8988T (cell line): ENCODE measurements around the gene ARFIP1.
"Not testable (repeated sequence)": the region's sequence is repeated elsewhere in the genome, so short reads cannot be mapped to it uniquely, and the experiment has no call there.

ENCODE experiments used
- DNase-seq: peaks from one replicate; pipeline ENCODE4 v3.0.0; 2011

Gene ARFIP1

GRCh38 chr4:152785639-152786615, 6.2 kb downstream of the ARFIP1 start:
- DNase-seq, result no peak

GRCh38 chr4:152786627-152787026, 6.9 kb downstream of the ARFIP1 start:
- DNase-seq, result no peak

DNA sequence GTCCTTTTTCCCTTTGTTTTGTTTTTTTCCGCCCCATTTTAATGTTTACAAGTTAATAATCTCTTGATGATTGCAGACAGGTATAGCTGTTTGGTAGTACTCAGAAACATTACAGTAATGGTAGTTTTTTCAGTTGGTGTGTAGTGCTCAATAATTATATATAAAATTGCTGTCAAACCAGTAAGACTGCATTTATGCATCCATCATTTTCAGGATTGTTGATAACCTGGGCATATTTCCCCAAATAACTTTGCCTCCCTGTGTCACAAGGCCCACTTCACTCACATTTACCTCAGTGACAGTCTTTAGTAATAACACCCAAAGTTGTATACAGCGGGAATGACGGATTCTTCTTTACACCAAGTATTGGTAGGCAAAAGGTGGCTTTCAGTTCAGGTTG, 16.1 kb downstream of the ARFIP1 start:
- DNase-seq, result no peak

DNA sequence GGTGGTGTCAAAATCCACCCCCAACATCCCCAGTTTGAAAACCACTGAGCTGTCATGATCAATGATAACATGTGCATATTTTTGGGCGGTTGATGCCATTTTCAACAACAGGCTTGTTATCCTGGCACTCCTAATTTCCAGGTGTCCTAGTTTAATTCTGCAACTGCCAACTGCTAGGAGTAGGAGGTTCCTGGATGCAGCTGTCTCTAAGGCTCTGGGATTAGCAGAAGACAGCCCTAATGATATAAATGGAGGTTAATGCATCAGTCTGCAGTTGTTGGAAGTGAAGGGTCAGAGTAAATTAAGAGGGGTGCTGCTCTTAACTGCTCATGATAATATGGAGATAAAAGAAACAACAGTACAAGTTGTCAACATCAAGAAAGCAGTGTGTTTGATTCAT, 23.8 kb downstream of the ARFIP1 start:
- no peak for DNase-seq

DNA sequence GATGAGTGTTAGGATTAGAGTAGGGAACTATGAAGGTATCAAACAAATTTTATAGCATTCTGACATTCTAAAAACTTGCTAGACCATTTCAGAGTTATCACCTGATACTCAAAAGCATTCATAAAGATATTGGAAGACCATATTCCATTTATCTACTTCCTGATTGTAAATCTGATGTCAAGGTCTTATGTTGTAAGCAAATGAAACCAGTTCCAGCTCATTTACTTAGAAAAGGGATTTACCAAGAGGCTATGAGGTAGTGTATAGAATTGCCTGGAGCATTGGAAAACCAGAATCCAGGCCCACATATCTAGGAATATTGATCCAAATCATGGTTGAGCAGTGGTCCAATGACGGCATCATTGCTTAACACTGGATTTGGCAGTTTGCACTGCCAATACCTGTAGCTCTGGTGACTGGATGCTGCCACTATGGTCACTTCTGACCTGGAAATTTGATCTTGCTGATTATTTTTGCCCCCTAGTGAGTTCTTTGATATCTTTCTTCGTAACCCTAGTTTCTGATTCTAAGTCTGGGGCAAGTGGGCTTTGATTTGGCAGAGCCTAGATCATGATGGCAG, 25.4 kb downstream of the ARFIP1 start:
- DNase-seq, result no peak

GRCh38 chr4:152805818-152806217, 26.1 kb downstream of the ARFIP1 start:
- no peak for DNase-seq

DNA sequence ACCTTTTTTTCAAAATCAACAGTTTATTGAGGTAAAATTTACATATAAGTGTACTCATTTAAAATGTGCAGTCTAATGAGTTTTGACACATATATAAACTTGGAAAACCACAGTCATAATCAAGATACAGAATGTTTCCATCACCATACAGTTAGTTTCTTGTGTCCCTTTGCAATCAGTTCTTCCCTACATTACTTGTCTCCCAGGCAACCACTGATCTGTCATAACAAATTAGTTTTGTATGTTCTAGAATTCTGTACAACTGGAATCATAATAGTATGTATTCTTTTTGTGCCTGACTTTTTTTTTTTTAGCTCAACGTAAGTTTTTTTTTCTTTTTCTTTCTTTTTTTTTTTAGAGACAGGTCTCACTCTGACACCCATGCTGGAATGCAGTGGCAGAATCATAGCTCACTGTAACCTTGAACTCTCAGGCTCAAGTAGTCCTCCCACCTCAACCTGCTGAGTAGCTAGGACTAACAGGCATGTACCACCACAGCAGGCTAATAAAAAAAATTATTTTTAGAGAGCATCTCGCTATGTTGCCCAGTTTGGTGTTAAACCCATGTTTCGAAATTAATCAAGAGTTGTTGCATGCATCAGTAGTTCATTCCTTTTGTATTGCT, 26.9 kb downstream of the ARFIP1 start:
- DNase-seq, result no peak

- no peak for DNase-seq
These were observed 27.6 kb downstream of the ARFIP1 start for GRCh38 chr4:152807294-152807829.

DNA sequence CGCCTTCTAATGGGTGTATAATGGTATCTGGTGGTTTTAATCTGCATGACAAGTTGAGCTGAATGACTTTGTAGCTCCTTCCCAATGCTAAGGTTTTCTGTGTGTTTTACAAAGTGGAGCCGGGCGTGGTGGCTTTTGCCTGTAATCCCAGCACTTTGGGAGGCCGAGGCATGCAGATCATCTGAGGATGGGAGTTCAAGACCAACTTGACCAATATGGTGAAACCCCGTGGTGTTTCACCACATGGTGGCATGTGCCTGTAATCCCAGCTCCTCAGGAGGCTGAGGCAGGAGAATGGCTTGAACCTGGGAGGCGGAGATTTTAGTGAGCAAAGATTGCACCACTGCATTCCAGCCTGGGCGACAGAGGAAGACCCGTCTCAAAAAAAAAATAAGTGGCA, 28.9 kb downstream of the ARFIP1 start:
- no peak for DNase-seq

GRCh38 chr4:152810715-152811287, 31.0 kb downstream of the ARFIP1 start:
- DNase-seq, result no peak

GRCh38 chr4:152815078-152815477, 35.3 kb downstream of the ARFIP1 start:
- no peak for DNase-seq

DNA sequence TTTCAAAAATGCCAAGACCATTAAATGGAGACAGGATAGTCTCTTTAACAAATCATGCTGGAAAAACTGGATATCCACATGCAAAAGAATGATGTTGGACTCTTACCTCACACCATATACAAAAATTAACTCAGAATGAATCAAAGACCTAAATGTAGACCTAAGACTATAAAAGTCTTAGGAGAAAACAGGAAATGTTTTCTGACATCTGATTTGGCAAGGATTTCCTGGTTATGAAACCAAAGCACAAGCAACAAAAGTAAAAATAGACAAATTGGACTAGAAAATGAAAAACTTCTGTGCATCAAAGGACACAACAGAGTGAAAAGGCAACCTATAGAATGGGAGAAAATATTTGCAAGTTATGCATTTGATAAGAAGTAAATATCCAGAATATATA, 37.6 kb downstream of the ARFIP1 start:
- no peak for DNase-seq

DNA sequence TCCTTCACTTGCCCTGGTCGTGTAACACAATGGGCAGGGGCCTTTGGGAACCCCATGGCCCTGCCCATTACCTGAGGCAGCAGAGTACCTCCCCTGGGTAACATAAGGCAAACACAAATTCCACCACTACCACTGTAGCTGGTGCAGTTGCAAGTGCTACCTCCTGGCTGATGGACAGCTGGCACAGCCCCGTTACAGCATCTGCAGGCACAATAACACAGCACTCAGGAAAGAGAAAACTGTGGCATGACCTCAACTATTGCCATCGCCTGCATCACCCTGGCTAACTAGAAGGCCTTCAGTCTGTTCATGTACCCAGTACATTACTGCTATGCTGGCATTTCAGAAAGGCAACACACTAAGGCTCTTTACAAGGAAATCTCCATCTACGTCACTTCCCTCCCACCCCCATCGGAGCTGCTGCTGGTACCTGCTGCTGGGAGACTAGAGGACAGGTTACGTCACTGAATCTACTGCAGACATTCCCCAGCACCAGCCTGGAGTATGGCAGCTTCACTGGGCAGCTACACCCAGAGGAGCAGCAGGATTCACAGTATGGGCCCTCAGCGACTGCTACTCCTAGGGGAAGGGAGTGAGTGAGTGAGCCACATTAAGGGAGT, 39.4 kb downstream of the ARFIP1 start:
- DNase-seq, result no peak

DNA sequence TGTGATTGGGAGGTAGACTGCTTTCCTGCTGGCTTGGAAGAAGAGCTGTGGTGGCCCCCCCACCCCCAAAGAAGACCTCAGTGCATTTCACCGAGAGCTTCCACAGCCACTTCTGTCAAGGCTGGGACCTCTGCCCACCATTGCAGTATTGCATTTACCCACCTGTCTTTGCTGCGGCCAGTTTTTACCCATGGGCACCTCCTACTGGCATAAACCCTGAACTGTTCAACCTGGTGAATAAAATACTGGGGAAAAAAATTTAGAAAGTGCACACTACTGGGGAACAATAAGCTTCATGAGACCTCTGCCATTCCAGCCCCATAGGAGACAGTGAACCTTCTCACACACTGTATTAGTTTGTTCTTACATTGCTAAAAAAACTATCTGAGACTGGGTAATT, 40.3 kb downstream of the ARFIP1 start:
- DNase-seq, result no peak

DNA sequence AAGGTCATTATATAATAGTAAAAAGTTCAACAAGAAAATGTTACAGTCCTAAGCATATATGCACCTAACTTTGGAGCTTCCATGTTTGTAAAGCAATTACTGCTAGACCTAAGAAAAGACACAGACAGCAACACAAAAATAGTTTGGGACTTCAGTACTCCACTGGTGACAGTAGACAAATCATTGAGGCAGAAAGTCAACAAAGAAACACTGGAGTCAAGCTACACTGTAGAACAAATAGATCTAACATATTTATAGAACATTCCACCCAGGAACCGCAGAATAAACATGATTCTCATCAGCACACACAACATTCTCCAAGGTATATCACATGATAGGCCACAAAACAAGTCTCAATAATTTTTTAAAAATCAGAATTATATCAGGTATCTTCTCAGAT, 42.6 kb downstream of the ARFIP1 start:
- no peak for DNase-seq

DNA sequence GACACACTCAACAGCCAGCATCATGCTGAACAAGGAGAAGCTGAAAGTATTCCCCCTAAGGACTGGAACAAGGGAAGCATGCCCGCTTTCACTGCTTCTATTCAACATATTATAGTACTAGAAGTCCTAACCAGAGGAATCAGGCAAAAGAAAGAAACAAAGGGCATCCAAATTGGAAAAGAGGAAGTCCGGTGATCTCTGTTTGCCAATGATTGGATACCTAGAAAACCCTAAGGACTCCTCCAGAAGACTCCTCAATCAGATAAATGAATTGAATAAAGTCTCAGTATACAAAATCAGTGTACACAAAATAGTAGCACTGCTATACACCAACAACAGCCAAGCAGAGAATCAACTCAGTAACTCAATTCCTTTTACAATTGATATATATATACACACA, 44.8 kb downstream of the ARFIP1 start:
- no peak for DNase-seq

- no peak for DNase-seq
These were observed 45.6 kb downstream of the ARFIP1 start for GRCh38 chr4:152825336-152825735.

GRCh38 chr4:152828122-152828521, 48.4 kb downstream of the ARFIP1 start:
- DNase-seq, result no peak

DNA sequence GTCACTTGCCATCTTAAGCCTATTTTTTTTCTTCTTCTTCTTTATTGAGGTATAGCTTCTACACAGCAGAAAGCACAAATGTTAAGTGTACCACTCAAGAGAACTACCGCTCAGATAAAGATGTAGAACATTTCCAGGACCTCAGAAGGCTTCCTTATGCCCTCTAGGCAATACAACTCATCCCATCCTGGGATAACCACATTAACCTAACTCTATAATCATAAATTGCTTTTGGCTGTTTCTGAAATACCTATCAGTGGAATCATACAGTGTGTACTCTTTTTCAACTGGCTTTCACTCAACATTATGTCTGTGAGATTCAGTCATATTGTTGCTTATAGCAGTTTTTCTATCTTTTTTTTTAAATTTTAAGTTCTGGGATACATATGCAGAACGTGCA, 51.7 kb downstream of the ARFIP1 start:
- DNase-seq, result no peak

DNA sequence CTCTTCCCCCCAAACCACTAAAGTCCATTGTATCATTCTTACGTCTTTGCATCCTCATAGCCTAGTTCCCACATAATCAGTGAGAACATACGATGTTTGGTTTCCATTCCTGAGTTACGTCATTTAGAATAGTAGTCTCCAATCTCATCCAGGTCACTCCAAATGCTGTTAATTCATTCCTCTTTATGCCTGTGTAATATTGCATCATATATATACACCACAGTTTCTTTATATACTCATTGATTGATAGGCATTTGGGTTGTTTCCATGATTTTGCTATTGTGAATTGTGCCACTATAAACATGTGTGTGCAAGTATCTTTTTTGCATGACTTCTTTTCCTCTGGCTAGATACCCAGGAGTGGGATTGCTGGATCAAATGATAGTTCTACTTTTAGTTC, 57.2 kb downstream of the ARFIP1 start:
- no peak for DNase-seq

DNA sequence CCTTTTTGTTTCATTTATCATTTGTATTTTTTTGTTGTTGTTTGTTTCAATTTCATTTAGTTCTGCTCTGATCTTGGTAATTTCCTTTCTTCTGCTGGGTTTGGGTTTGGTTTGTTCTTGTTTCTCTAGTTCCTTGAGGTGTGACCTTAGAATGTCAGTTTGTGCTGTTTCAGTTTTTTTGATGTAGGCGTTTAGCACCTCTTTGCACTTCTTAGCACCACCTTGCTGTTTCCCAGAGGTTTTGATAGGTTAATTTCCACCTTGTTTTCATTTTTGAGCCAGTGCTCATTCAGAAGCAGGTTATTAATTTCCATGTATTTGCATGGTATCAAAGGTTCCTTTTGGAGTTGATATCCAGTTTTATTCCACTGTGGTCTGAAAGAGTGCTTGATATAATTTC, 60.0 kb downstream of the ARFIP1 start:
- not testable (repeated sequence) for DNase-seq

- DNase-seq, result no peak
These were observed 63.8 kb downstream of the ARFIP1 start for GRCh38 chr4:152843481-152844090.
